HG02884 (cell line): Measurements from ENCODE around the gene NOL11.
"Not testable (repeated sequence)": the region's sequence is repeated elsewhere in the genome, so short reads cannot be mapped to it uniquely, and the experiment has no call there.

ENCODE experiments used
- ATAC-seq: cut with Tn5 transposase; IDR thresholded peaks from one replicate; pipeline ENCODE4 v1.9.1; 2021; ENCODE audit warnings: mild to moderate bottlenecking, moderate library complexity; ENCODE audit not compliant: unreplicated experiment

NOL11 gene

DNA sequence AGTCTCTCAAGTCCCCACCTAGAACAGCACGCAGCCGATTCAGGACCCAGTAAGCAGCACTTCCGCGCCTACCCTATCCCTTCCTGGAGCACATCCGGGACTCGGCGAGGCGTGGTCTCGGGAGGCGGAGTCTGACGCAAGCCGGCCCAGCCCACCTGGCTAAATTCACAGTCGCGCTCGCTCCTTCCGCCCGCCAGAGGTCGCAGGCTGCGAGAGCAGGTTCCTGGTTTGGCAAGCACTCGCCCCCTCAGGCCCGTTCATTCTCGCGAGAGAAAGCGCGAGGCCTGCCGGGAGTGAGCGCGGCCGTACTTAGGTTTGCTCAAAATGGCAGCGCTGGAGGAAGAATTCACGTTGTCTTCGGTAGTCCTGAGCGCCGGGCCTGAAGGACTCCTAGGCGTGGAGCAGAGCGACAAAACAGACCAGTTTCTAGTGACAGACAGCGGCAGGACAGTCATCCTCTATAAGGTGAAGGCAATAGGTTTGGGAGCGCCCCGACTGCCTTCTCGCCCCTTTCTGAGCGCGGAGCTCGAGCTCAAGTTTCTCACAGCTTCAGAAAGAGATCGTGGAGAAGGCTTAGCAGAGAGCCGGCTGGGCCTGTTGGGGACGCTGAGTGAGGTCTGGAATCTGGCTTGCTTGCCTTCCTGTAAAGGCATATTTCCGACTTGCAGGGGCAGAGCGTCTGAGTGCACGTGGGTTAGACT lies at the start of gene NOL11:
Gene NOL11, plus strand, starts transcription at position 313 of the 701 bp plus-strand sequence. Its CDS starts 12 bp downstream, at position 325.
- peak; percentile 96 for ATAC-seq

DNA sequence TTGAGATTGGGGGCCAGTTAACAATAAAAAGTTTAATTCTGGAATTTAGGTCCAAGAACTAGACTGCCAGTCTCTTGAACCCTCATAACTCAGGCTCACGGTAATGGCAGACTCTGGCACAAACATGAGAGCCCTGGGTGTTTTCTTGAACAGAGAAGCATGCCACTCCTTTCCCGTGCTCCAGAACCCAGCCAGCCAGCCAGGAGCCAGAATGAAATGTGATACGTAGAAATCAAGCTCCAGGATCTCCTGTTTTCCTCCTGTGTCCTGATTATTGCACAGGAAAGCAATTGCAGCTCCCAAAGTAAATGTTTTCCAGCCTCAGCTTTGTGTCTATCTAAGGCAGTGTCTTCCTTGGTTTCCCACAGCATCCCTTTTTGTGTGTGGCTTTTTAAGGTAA lies 46.2 kb upstream of the NOL11 start:
- no peak for ATAC-seq

DNA sequence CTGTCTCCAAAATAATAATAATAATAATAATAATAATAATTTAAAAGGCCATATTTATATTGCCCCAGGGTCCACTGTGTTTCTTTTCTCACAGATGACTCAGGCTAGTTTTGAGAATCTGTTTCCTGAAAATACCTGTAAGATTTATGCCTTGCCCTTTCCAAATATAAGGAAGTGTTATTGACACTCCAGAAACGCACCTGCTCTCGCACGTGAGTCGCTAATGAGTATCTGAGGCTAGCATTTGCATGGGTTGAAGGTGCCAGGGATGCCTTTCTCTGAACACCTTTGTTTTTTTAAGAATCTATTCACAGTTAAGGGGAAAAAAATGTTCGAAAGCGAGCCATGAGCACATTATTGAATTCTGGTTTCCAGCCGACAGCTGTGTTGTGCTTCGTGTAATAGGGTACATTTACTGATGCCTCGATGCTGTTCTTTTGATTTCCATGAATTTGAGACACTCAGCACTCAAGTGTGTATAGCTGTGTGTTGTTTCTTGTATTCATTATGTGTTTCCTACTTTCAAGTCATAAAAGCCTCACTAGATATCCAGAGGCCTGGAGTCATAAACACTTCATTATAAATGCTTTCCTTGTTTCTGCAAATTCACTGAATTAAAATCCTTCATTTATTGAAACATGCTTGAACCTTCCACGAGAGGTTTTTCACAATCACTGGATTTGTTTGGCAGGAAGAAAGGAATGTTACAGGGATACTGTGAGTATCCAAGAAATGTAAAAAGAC lies 45.0 kb upstream of the NOL11 start:
- no peak for ATAC-seq

DNA sequence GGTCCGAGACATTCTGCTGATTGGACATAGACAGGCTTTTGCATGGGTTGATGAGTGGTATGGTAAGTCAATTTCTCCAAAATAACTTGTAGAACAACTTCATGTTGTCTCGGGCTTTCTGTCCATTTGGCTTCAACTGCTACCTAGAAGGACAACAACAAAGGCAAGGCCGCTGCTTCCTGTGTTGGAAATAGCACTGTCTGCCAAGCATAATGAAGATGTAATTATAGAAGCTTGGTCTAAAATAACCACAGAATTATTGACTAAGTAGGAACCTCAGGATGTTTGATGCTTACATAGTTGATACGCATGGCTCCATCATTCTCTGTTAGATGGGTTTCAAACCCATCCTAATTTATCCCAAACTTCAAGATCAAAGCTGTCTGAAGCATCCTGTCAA lies 42.3 kb upstream of the NOL11 start:
- no peak for ATAC-seq

DNA sequence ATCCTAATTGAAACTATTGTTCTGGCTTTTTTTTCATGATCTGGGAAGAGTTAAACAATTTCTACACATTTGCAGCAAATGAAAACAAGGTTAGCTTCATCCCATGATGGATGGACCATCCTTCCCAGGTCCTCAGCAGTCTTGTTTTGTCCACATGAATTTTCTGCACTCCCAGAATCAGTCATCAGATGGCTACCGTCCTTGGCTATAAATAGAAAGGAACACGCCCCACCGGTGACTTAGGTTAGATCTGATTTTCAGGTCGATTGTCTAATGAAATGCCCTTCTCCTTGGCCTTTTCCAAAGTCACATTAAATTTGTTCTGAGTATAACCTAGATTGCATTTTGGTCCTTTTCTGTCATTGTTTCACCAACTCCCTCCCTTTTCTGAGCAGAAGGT lies 41.4 kb upstream of the NOL11 start:
- ATAC-seq: no peak

DNA sequence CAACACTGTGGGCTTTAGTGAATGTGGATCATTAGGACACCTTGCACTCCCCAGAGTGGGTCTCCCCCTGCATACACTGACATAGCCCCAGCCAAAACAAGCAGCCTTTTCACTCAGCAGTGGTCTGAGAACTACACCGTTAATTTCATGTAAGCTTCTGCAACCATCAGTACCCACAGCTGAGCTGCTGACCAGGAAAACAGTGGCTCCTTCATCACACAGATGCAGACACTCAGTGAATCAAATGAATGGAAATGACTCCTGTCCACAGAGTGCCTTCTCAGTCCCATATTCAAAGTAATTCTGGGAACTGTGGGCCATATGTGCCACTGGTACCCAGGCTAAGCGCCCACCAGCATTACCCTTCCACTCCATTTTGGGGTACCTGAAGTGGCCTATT lies 39.3 kb upstream of the NOL11 start:
- no peak for ATAC-seq

DNA sequence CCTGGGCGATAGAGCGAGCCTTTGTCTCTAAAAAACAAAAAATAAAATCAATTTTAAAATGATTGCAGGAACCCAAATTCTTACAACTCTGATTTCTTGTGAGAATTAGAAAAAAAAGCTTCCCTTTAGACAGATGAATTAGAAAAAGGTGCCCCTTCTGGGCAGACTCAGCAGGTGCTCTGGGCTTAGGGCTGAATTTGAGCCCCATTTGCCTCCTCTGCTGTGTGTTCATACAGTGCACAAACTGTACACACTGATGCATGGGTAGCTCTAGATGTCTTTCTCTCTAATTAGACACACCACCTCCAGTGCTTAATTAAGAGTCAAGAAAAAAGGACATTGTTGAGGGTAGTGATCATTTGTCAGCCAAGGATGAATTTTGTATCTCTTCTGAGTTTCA lies 38.5 kb upstream of the NOL11 start:
- ATAC-seq: no peak

DNA sequence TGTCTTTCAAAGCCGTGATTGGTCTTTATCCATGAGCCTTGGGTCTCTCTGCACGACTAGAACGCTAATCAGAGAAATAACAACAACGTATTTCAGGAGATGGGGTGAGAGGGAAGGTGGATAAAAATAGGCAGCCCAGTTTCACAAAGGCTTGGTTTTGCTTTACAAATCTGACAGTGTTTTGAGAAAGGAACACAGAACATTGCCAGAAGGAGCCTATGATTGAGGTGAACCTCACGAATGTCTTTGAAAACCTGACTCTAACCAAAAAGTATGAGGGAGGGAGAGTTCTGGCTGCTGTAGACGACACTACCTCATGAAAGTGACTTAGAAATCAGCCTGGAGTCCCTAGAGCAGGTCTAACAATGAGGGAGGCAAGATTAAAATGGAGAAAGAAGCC lies 38.0 kb upstream of the NOL11 start:
- ATAC-seq: no peak

DNA sequence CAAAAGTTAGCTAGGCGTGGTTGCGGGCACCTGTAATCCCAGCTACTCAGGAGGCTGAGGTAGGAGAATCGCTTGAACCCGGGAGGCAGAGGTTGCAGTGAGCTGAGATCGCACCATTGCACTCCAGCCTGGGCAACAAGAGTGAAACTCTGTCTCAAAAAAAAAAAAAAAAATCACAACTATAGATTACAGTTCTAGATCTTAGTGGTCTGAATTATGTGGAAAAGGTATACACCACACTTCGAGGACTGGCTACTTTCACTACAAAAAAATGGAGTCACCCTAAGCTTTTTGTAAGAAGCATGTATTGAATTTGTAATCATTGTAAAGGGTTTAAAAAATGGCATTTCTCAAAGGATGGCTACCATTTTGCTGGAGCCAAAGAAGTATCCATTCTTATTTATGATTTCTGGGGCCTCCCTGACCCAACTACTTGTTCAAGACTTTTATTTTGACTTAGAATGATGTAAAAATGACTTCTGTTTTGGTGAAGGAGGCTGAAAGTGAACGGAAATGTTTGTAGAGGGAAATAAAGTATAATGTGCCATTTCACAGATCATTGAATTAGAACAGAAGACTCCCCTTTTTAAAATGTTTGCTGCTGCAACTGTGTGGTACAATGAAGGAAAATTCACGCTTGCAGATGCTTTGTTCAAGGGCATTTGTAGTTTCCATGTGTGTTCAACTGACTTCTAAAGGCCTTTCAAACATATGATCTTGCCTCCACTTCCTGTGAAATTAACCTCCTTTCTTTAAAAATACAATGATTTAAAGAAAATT lies 37.1 kb upstream of the NOL11 start:
- no peak for ATAC-seq

DNA sequence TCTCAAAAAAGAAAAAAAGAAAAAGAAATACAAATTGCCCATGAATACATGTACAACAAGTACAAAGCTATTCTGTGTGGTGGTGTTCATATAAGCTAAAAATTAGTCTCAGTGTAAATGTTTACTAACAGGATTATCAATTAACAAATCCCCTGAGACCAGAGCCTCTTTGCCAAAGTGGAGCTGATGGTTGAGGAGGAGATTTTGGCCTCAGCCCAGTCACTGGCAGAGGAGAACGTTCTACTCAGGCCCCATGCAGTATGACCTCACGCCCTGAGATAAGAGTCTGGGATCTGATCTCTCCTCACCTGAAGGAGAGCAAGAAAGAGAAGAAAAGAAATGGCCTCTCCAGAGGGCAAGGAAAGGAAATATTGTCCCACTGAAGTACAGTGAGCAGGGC lies 35.5 kb upstream of the NOL11 start:
- no peak for ATAC-seq

DNA sequence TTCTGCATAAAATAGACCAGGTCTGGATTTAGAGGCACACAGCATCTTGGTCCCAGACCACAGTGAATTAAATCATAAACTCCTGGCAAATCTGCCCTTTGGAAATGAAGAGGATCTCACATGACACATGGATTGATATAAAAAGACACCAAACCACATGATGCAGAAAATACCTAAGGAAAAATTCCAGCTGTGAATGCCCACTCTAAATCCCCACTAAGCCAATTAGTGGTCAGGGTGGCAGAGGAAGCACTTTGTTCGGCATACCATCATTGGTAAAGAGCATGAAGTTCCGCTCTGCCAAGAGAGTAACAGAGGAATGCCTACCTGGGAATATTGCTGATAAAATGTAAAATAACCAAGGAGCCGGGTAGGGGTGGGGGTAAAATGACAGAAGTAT lies 32.4 kb upstream of the NOL11 start:
- no peak for ATAC-seq

DNA sequence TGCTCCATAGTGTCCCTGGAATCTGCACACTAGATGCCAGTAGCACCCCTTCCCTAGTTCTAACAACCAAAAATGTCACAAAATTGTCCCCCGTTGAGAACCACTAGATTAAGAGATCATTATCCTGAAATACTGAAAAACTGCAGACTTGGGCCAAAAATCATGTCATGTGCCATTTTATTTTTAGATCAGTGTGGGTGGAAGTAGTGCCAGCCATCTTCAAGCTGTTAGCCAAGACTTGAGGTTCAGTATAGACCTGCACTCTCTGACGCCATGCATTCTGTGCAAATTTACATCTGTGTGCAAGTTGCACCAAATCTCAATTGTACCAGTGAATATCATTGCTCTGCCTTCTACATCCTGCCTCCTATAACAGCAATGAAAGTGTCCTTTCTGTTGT lies 31.5 kb upstream of the NOL11 start:
- no peak for ATAC-seq

DNA sequence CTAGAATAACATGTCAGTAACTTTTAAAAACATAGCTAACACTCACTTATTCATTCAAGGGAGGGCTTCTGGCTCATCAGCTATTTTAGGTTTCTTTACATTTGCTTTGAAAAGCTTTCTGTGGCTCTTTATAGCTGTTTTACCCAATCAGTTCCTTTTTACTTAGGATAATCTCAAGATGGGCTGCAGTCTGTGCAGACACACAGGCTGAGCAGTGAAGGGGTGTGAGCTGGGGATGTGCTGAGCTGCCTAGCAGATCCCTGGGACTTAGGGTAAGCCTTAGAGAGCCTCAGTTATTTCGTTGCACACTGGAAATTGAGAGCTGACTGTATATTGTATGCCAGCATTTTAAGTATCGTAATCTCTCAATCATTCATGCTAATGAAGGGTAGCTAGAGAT lies 30.2 kb upstream of the NOL11 start:
- no peak for ATAC-seq

DNA sequence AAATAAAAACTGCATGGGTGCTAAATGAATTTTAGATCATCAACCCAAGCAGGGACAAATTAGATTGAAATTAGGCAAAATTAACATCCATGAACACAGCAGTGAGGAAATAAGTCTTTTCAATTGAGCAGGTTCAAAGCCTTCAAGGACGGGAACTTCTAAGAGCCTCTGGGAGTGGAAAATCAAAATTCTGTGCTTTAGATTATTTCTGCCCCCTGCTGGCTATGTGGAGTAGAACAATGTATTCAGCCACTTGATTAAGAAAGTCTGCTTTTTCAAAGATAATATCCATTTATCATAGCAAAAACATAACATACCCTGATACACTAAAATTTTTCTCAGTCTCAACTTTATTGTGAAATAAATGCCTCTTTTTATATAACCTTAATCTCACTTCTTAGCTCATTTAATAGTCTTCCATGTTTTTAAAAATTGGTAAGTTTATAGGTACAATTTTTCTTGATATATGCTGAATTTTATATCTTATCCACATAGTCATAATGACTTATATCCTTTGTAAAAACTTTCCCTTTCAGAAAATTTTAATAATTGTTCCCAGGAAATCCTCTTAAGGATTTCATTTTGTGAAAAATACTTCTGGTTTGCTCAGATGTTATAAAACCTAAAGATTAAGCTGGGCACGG lies 28.1 kb upstream of the NOL11 start:
- ATAC-seq: no peak

DNA sequence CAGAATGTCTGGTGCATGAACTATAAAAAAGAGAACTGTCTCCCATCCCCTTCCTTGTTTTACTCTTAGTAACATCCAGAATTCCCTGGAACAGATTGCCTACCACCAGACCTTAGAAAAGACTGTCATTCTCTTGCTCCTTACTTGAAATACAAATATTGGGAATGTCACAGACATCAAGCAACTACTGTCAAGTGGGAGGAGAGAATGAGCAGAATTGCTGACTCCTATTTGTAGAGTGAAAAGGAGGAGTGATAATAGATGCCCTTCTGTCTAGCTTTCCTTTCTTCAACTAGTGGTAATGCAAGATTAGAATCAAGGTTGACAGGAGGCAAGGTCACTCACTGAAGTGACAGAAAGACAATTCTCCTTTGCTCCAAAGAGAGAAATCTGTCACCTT lies 23.9 kb upstream of the NOL11 start:
- no peak for ATAC-seq

DNA sequence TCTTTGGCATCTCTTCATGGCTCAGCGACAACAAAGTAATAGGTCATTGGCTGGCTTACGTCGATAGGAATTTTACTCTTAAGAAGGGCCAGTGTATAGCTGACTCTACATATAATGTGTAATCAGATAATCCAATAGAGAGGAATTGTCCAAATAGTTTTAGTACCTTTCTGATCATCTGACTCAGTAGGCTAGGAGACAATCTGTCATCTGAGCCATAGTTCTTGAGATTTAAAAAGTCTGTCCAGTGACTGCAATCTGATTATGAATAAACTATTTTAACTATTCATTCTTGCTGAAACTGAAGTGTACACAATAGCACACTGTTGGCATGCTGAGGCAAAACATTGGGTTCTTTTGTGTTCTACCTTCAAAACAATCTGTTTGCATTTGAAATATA lies 21.4 kb upstream of the NOL11 start:
- ATAC-seq: no peak

DNA sequence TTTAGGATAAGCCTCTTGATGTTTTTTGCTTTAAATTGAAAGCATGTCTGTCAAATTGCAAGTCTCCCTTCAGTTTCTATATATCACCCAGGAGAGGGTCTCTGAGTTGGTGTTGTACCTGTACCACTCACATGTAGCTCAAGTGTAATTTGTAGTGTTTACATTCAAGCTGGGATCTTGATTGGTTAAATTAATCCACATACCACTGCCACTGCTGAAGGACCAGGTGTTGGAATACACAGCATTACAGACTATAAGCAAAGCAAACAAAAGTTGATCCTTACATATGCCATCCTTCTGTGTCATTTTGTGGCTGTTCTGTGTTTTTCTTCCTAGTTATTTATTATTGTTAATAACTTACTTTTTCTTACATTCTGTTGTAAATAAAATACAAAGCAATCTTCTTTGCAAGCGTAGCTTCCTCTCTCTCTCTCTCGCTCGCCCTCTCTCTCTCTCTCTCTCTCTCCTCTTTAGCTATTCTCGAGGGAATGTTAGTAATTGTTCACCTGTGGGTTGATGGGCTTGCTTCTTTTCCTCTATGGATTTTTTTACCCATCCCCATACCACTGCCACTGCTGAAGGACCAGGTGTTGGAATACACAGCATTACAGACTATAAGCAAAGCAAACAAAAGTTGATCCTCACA lies 20.8 kb upstream of the NOL11 start:
- no peak for ATAC-seq

DNA sequence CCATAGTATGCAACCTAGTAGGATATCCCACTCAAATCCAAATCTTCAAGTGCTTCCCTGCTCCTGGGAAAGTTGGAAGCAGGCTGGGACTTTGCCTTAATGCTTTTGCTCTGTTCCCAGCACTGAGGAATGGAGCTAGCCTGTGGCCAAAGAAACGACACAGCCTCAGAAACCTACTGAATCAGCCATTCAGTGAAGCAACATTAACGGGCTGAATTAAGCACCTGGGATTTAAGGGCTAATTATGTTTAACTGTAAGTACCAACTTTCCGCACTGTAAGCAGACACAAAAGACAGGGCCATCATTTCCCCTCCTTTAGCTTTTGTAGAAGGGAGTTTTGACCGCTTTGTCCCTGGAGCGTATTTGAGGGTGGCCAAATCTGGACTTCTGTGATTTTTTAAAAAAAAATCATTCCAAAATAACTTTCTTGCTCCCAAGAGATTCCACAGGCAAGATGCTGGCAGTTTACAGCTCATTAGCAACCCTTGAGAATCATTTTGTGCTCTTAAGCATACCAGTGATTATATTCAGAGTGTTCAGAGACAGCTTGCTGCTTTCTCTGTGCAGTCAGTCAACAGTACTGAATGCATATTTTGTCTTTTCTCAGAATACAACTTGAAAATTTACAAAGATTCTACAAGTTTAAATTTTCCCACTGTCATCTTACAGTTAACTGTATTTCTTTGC lies 17.6 kb upstream of the NOL11 start:
- ATAC-seq: no peak

DNA sequence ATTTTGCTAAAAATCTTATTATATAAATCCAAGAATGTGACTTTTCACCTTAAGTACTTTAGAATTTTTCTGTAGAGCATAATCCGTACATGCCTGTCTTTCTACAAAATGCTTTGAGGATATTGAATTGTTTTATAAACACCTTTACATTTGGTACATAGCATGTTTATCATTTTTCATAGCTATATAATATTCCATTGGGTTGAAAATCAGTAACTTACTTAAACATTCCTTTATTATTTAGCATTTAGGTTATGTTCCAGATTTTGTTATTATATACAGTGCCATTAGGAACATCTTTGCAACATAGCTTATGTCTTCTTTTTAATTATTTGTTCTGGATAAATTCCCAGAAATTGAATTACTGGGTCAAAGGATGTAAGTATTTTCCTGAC lies 17.0 kb upstream of the NOL11 start:
- ATAC-seq: no peak

DNA sequence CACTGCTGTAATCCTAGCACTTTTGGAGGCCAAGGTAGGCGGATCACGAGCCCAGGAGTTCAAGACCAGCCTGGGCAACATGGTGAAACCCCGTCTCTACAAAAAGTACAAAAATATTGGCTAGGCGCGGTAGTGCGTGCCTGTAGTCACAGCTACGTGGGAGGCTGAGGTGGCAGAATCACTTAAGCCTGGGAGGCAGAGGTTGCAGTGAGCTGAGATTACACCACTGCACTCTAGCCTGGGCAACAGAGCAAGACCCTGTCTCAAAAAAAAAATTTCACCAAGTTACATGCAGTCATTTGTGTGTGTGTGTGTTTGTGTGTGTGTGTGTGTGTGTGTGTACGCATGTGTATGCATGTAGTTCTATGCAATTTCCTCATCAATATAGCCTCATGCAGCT lies 14.9 kb upstream of the NOL11 start:
- ATAC-seq: not testable (repeated sequence)
